ENCODE measurements around the gene TMEM94.

- TF ChIP-seq POLR2AphosphoS5 (IDR thresholded peaks at IDR 0.05; ENCODE audit: borderline replicate concordance, low read depth, low read length) (no peak), EZH2 (IDR thresholded peaks at IDR 0.05) (no peak), FOXP2 (optimal IDR thresholded peaks at IDR 0.05; ENCODE audit: control extremely low read depth, extremely low read length, insufficient read depth) (no peak)
Observed at GRCh38 chr17:75540923-75541503, 84.6 kb downstream of the TMEM94 start.
